Measurements from ENCODE around the gene STEAP1.
"Not testable (repeated sequence)": the region's sequence is repeated elsewhere in the genome, so short reads cannot be mapped to it uniquely, and the experiment has no call there.

Gene STEAP1

GRCh38 chr7:90119178-90119971 lies 34.9 kb upstream of the STEAP1 start:
- Histone ChIP-seq H3K9ac (ENCODE audit: low read depth, low read length, poor library complexity) (peak overlapping the region; percentile 81), H2AFZ (ENCODE audit: low read length) (peak overlapping the region; percentile 74), H3K36me3 (replicated peaks in 1 of 2; ENCODE audit: control insufficient read depth in 2 of 2, insufficient read depth in 2 of 2, low read length in 2 of 2) (no peaks in the 10 kb centered on the region), H3K14ac (ENCODE audit: low read length) (no peak overlapping the region), H4K91ac (ENCODE audit: low read depth, low read length, poor library complexity) (no peak overlapping the region), H2BK12ac (ENCODE audit: low read length) (no peak overlapping the region), H2BK5ac (ENCODE audit: low read length) (no peak overlapping the region), H4K8ac (ENCODE audit: low read depth, low read length) (no peak overlapping the region), H3K27ac (replicated peaks; ENCODE audit: low read length) (no peak overlapping the region), H2BK120ac (ENCODE audit: low read depth, low read length) (no peak overlapping the region), H2BK15ac (ENCODE audit: low read length) (no peak overlapping the region), H2AK5ac (ENCODE audit: low read depth, low read length) (no peak overlapping the region), H3K4me2 (ENCODE audit: insufficient read depth, low read length, poor library complexity, severe bottlenecking) (peak overlapping the region; percentile 71), H3K27me3 (ENCODE audit: control insufficient read depth in 3 of 3, insufficient read depth in 3 of 3, low read depth in 1 of 3, low read length in 3 of 3) (peaks cover 0 to 5% (median 0%) of the 10 kb centered on the region in 3 experiments), H3K9me3 (replicated peaks in 1 of 2; ENCODE audit: control insufficient read depth in 2 of 2, insufficient read depth in 1 of 2, low read depth in 1 of 2, low read length in 2 of 2) (no peaks in the 10 kb centered on the region), H3K4me3 (ENCODE audit: low read length in 2 of 2) (peak overlapping the region; percentile 36 to 82), H3K79me1 (ENCODE audit: low read depth, low read length) (no peaks in the 10 kb centered on the region), H3K4me1 (ENCODE audit: control insufficient read depth in 2 of 2, insufficient read depth in 1 of 2, low read depth in 1 of 2, low read length in 2 of 2) (no peaks in the 10 kb centered on the region), H3K23ac (ENCODE audit: low read depth, low read length, poor library complexity) (no peak overlapping the region), H3K4ac (ENCODE audit: low read length) (no peak overlapping the region), H3K18ac (ENCODE audit: low read length) (peak overlapping the region; percentile 57)
- WGBS, 2 donors (ENCODE audit: extremely low coverage in 2 of 2, insufficient read length in 2 of 2, insufficient replicate concordance in 1 of 2) = no CpG with 5 or more reads among the region's 58 CpGs
- DNase-seq (ENCODE audit: low spot score) = no peak

- H3K9ac ChIP-seq (ENCODE audit: low read depth, low read length, poor library complexity); H2BK15ac ChIP-seq (ENCODE audit: low read length); H4K91ac ChIP-seq (ENCODE audit: low read depth, low read length, poor library complexity); H2AK5ac ChIP-seq (ENCODE audit: low read depth, low read length); H3K4me1 ChIP-seq (ENCODE audit: control insufficient read depth in 2 of 2, insufficient read depth in 1 of 2, low read depth in 1 of 2, low read length in 2 of 2); H3K4me2 ChIP-seq (ENCODE audit: insufficient read depth, low read length, poor library complexity, severe bottlenecking); H3K79me1 ChIP-seq (ENCODE audit: low read depth, low read length); H2BK12ac ChIP-seq (ENCODE audit: low read length); H3K14ac ChIP-seq (ENCODE audit: low read length); H3K4ac ChIP-seq (ENCODE audit: low read length); H2BK120ac ChIP-seq (ENCODE audit: low read depth, low read length); H3K27ac ChIP-seq (replicated peaks; ENCODE audit: low read length); H3K23ac ChIP-seq (ENCODE audit: low read depth, low read length, poor library complexity); H3K4me3 ChIP-seq (ENCODE audit: low read length in 2 of 2); H2BK5ac ChIP-seq (ENCODE audit: low read length); H3K36me3 ChIP-seq (replicated peaks in 1 of 2; ENCODE audit: control insufficient read depth in 2 of 2, insufficient read depth in 2 of 2, low read length in 2 of 2); H2AFZ ChIP-seq (ENCODE audit: low read length); H3K9me3 ChIP-seq (replicated peaks in 1 of 2; ENCODE audit: control insufficient read depth in 2 of 2, insufficient read depth in 1 of 2, low read depth in 1 of 2, low read length in 2 of 2); DNase-seq (ENCODE audit: low spot score); H3K18ac ChIP-seq (ENCODE audit: low read length); H4K8ac ChIP-seq (ENCODE audit: low read depth, low read length); H3K27me3 ChIP-seq (ENCODE audit: control insufficient read depth in 3 of 3, insufficient read depth in 3 of 3, low read depth in 1 of 3, low read length in 3 of 3): not testable (repeated sequence)
- WGBS, 2 donors (ENCODE audit: extremely low coverage in 2 of 2, insufficient read length in 2 of 2, insufficient replicate concordance in 1 of 2) = no CpG with 5 or more reads among the region's 4 CpGs
These were observed 34.1 kb upstream of the STEAP1 start for GRCh38 chr7:90120205-90120604.

GRCh38 chr7:90131746-90132145 lies 22.5 kb upstream of the STEAP1 start:
- H2AFZ ChIP-seq (ENCODE audit: low read length); H3K4me3 ChIP-seq (ENCODE audit: low read length in 2 of 2); H3K4me2 ChIP-seq (ENCODE audit: insufficient read depth, low read length, poor library complexity, severe bottlenecking); H3K4me1 ChIP-seq (ENCODE audit: control insufficient read depth in 2 of 2, insufficient read depth in 1 of 2, low read depth in 1 of 2, low read length in 2 of 2); H4K8ac ChIP-seq (ENCODE audit: low read depth, low read length); H2BK12ac ChIP-seq (ENCODE audit: low read length); H3K79me1 ChIP-seq (ENCODE audit: low read depth, low read length); H3K4ac ChIP-seq (ENCODE audit: low read length); H2BK120ac ChIP-seq (ENCODE audit: low read depth, low read length); H3K27me3 ChIP-seq (ENCODE audit: control insufficient read depth in 3 of 3, insufficient read depth in 3 of 3, low read depth in 1 of 3, low read length in 3 of 3); H3K14ac ChIP-seq (ENCODE audit: low read length); DNase-seq (ENCODE audit: low spot score); H2BK5ac ChIP-seq (ENCODE audit: low read length); H3K23ac ChIP-seq (ENCODE audit: low read depth, low read length, poor library complexity); H2AK5ac ChIP-seq (ENCODE audit: low read depth, low read length); H4K91ac ChIP-seq (ENCODE audit: low read depth, low read length, poor library complexity); H3K27ac ChIP-seq (replicated peaks; ENCODE audit: low read length); H3K9me3 ChIP-seq (replicated peaks in 1 of 2; ENCODE audit: control insufficient read depth in 2 of 2, insufficient read depth in 1 of 2, low read depth in 1 of 2, low read length in 2 of 2); H3K36me3 ChIP-seq (replicated peaks in 1 of 2; ENCODE audit: control insufficient read depth in 2 of 2, insufficient read depth in 2 of 2, low read length in 2 of 2); H2BK15ac ChIP-seq (ENCODE audit: low read length); H3K9ac ChIP-seq (ENCODE audit: low read depth, low read length, poor library complexity); H3K18ac ChIP-seq (ENCODE audit: low read length): not testable (repeated sequence)
- WGBS, 2 donors (ENCODE audit: extremely low coverage in 2 of 2, insufficient read length in 2 of 2, insufficient replicate concordance in 1 of 2) = no CpG with 5 or more reads among the region's 8 CpGs

- H2BK5ac ChIP-seq (ENCODE audit: low read length); H3K4me1 ChIP-seq (ENCODE audit: control insufficient read depth in 2 of 2, insufficient read depth in 1 of 2, low read depth in 1 of 2, low read length in 2 of 2); DNase-seq (ENCODE audit: low spot score); H3K79me1 ChIP-seq (ENCODE audit: low read depth, low read length); H3K18ac ChIP-seq (ENCODE audit: low read length); H2BK12ac ChIP-seq (ENCODE audit: low read length); H2BK15ac ChIP-seq (ENCODE audit: low read length); H3K4ac ChIP-seq (ENCODE audit: low read length); H3K36me3 ChIP-seq (replicated peaks in 1 of 2; ENCODE audit: control insufficient read depth in 2 of 2, insufficient read depth in 2 of 2, low read length in 2 of 2); H4K91ac ChIP-seq (ENCODE audit: low read depth, low read length, poor library complexity); H2AFZ ChIP-seq (ENCODE audit: low read length); H3K9ac ChIP-seq (ENCODE audit: low read depth, low read length, poor library complexity); H4K8ac ChIP-seq (ENCODE audit: low read depth, low read length); H3K4me3 ChIP-seq (ENCODE audit: low read length in 2 of 2); H3K9me3 ChIP-seq (replicated peaks in 1 of 2; ENCODE audit: control insufficient read depth in 2 of 2, insufficient read depth in 1 of 2, low read depth in 1 of 2, low read length in 2 of 2); H3K4me2 ChIP-seq (ENCODE audit: insufficient read depth, low read length, poor library complexity, severe bottlenecking); H3K14ac ChIP-seq (ENCODE audit: low read length); H2BK120ac ChIP-seq (ENCODE audit: low read depth, low read length); H2AK5ac ChIP-seq (ENCODE audit: low read depth, low read length); H3K27ac ChIP-seq (replicated peaks; ENCODE audit: low read length); H3K23ac ChIP-seq (ENCODE audit: low read depth, low read length, poor library complexity); H3K27me3 ChIP-seq (ENCODE audit: control insufficient read depth in 3 of 3, insufficient read depth in 3 of 3, low read depth in 1 of 3, low read length in 3 of 3): not testable (repeated sequence)
- WGBS, 2 donors (ENCODE audit: extremely low coverage in 2 of 2, insufficient read length in 2 of 2, insufficient replicate concordance in 1 of 2) = no CpG with 5 or more reads among the region's 14 CpGs
These were observed 6.9 kb upstream of the STEAP1 start for GRCh38 chr7:90147079-90147960.
